AG08395 (cell line): ENCODE measurements around the gene PCDHB8.
"Not testable (repeated sequence)": the region's sequence is repeated elsewhere in the genome, so short reads cannot be mapped to it uniquely, and the experiment has no call there.

Experiments used
- DNase-seq: peaks from one replicate; pipeline ENCODE4 v3.0.0; 2012; ENCODE audit warnings: mixed read lengths, low spot score

The PCDHB8 gene

GRCh38 chr5:141177577-141178191 lies at the start of gene PCDHB8:
PCDHB8 (plus strand) TSS chr5:141177790; CDS start chr5:141178035, 245 bp downstream.
- DNase-seq, result not testable (repeated sequence)

DNA sequence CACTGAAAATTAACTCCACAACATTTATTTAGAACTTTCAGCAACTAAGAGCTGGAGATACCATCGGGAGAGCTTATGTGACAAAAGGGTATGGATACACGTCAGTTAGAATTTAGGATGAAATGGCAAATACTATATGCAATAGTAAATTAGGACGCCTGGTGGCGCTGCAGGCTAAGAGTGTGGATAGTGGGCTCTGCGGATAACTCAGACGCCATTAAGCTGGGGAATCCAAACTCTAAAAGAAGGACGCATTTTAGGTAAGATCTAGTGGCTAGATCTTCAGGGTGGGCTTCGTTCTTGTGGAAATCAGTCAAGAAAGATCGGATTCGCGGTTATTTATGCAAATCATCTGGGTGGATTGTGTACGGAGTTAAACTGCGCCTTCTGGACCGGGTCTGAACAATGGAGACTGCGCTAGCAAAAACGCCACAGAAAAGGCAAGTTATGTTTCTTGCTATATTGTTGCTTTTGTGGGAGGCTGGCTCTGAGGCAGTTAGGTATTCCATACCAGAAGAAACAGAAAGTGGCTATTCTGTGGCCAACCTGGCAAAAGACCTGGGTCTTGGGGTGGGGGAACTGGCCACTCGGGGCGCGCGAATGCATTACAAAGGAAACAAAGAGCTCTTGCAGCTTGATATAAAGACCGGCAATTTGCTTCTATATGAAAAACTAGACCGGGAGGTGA lies 42.4 kb upstream of the PCDHB8 start, which contains the start of gene PCDHB5:
Gene PCDHB5 (plus strand): TSS at position 177 of the 688 bp plus-strand sequence. CDS start 229 bp downstream, at position 406.
- peak; percentile 19 for DNase-seq

DNA sequence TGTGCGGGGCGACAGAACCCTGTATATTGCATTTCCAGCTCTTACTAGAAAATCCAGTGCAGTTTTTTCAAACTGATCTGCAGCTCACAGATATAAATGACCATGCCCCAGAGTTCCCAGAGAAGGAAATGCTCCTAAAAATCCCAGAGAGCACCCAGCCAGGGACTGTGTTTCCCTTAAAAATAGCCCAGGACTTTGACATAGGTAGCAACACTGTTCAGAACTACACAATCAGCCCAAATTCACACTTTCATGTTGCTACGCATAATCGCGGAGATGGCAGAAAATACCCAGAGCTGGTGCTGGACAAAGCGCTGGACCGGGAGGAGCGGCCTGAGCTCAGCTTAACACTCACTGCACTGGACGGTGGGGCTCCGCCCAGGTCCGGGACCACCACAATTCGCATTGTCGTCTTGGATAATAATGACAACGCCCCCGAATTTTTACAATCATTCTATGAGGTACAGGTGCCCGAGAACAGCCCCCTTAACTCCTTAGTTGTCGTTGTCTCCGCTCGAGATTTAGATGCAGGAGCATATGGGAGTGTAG lies 41.8 kb upstream of the PCDHB8 start:
- no peak for DNase-seq

DNA sequence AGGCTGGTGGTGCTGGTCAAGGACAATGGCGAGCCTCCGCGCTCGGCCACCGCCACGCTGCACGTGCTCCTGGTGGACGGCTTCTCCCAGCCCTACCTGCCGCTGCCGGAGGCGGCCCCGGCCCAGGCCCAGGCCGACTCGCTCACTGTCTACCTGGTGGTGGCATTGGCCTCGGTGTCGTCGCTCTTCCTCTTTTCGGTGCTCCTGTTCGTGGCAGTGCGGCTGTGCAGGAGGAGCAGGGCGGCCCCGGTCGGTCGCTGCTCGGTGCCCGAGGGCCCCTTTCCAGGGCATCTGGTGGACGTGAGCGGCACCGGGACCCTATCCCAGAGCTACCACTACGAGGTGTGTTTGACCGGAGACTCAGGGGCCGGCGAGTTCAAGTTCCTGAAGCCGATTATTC lies 40.2 kb upstream of the PCDHB8 start:
- DNase-seq, result not testable (repeated sequence)

- DNase-seq, result peak; percentile 19
These were observed 27.8 kb upstream of the PCDHB8 start, which contains the start of gene PCDHB6 for GRCh38 chr5:141149812-141150211. PCDHB6 (plus strand) TSS chr5:141150057; CDS start chr5:141150258, 201 bp downstream.

DNA sequence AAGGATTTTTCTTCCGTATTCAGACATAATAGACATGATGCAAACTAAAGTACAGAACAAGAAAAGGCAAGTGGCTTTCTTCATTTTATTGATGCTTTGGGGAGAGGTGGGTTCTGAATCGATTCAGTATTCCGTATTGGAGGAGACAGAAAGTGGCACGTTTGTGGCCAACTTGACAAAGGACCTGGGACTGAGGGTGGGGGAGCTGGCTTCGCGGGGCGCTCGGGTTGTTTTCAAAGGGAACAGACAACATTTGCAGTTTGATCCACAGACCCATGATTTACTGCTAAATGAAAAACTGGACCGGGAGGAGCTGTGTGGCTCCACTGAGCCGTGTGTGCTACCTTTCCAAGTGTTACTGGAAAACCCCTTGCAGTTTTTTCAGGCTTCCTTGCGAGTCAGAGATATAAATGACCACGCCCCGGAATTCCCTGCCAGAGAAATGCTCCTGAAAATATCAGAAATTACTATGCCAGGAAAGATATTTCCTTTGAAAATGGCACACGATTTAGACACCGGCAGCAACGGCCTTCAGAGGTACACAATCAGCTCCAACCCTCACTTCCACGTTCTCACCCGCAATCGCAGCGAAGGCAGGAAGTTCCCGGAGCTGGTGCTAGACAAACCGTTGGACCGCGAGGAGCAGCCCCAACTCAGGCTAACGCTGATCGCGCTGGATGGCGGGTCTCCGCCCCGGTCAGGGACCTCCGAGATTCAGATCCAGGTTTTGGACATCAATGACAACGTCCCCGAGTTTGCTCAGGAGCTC lies 27.2 kb upstream of the PCDHB8 start:
- no peak for DNase-seq

DNA sequence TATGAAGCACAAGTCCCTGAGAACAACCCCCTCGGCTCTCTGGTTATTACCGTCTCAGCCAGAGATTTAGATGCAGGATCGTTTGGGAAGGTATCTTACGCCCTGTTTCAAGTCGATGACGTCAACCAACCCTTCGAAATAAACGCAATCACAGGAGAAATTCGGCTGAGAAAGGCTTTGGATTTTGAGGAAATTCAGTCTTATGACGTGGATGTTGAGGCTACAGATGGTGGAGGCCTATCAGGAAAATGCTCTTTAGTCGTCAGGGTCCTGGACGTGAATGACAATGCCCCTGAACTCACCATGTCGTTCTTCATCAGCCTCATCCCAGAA lies 26.6 kb upstream of the PCDHB8 start:
- no peak for DNase-seq

GRCh38 chr5:141151632-141152031 lies 26.0 kb upstream of the PCDHB8 start:
- DNase-seq, result not testable (repeated sequence)

- DNase-seq, result not testable (repeated sequence)
These were observed 25.5 kb upstream of the PCDHB8 start for GRCh38 chr5:141152096-141152495.

DNA sequence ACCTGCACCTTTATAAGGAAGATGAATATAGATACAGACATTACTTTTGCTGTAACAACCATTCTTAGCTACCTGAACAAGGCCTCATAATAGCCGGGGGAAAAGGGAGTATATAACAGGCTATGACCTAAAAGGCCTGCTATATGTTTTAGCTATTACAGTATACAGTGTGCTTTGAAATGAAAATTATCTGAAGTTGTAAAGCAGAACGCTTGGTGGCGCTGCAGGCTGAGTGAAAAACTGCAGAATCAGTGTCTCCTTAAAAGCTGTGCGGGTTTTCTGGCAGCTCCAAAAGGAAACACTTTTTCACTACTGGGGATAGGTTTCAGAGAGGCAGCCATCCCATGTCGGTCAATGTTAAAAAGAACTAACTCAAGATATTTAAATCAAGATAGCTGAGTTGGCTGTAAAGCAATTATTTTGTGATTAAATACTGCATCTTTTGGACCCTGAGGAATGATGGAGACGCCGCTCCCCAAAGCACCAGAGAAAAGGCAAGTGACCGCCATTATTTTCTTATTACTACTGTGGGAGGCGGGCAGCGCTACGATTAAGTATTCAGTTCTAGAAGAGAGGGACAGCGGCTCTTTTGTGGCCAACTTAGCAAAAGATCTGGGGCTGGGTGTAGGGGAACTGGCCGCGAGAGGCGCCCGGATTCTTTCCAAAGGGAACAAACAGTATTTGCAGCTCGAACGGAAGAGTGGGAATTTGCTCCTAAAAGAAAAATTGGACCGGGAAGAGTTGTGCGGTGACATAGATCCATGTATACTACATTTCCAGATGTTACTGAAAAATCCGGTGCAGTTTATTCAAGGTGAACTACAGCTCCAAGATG lies 21.8 kb upstream of the PCDHB8 start:
- no peak for DNase-seq

- DNase-seq, result not testable (repeated sequence)
These were observed 20.2 kb upstream of the PCDHB8 start for GRCh38 chr5:141157356-141157755.

DNA sequence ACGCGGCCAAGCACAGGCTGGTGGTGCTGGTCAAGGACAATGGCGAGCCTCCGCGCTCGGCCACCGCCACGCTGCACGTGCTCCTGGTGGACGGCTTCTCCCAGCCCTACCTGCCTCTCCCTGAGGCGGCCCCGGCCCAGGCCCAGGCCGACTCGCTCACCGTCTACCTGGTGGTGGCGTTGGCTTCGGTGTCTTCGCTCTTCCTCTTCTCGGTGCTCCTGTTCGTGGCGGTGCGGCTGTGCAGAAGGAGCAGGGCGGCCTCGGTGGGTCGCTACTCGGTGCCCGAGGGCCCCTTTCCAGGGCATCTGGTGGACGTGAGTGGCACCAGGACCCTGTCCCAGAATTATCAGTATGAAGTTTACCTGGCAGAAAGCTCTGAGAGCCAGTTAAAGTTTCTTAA lies 19.7 kb upstream of the PCDHB8 start:
- not testable (repeated sequence) for DNase-seq

DNA sequence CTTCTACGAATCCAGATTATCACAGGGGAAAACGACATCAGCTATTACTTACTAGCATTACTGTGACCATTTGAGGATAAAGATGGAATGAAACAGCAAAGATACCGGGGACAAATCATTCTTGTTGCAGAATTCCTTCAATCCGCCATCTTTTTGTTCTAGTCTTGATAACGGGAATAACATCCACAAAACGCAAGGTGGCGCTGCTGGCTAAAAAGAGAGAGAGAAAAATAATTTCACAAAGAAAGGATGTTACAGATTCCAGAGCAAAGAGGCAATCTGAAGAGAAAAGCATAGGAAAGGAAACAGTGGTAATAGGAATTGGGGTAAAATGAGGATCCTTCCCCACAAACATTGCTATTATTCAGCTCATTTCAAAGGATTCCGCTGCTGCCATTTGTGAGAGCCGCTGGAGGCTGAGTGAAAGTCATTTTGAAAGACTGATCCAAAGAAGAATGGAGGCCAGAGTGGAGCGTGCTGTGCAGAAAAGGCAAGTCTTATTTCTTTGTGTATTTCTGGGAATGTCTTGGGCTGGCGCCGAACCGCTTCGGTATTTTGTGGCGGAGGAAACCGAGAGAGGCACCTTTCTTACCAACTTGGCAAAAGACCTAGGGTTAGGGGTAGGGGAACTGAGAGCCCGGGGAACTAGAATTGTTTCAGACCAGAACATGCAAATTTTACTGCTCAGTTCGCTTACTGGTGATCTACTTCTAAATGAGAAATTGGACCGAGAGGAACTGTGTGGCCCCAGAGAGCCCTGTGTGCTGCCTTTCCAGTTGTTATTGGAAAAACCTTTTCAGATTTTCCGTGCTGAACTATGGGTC lies 5.0 kb upstream of the PCDHB8 start, which contains the start of gene PCDHB7:
Gene PCDHB7 (plus strand): TSS at position 264 of the 824 bp plus-strand sequence. CDS start 192 bp downstream, at position 456.
- peak; percentile 36 for DNase-seq

- DNase-seq, result not testable (repeated sequence)
These were observed 3.1 kb upstream of the PCDHB8 start for GRCh38 chr5:141174291-141175104.

- DNase-seq, result no peak
These were observed 1.7 kb upstream of the PCDHB8 start for GRCh38 chr5:141175933-141176332.

GRCh38 chr5:141179371-141179770 lies 1.8 kb downstream of the PCDHB8 start:
- DNase-seq, result not testable (repeated sequence)

DNA sequence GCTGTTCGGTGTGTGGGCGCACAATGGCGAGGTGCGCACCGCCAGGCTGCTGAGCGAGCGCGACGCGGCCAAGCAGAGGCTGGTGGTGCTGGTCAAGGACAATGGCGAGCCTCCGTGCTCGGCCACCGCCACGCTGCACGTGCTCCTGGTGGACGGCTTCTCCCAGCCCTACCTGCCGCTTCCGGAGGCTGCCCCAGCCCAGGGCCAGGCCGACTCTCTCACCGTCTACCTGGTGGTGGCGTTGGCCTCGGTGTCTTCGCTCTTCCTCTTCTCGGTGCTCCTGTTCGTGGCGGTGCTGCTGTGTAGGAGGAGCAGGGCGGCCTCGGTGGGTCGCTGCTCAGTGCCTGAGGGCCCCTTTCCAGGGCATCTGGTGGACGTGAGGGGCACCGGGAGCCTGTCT lies 2.3 kb downstream of the PCDHB8 start:
- DNase-seq, result not testable (repeated sequence)

DNA sequence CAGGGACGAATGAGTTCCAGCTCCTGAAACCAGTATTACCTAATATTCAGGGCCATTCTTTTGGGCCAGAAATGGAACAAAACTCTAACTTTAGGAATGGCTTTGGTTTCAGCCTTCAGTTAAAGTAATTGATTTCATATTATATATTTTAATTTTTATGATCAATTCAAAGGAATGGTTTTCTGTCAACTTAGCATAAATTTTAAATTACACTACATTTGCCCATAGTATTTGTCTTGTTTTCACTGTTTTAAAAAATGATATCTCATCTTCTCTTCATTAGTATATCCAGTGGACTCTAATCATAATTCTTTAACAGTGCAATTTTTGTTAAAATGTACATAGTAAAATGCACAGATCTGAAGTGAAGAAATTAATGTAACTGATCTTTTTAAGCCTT lies 2.7 kb downstream of the PCDHB8 start:
- DNase-seq, result no peak

GRCh38 chr5:141182248-141182647 lies 4.7 kb downstream of the PCDHB8 start, which contains the start of gene PCDHB16:
PCDHB16 (plus strand) TSS chr5:141182387; CDS start chr5:141182560, 173 bp downstream.
- DNase-seq, result peak; percentile 43
